Measurements from ENCODE around the gene FZD10.

Gene FZD10

DNA sequence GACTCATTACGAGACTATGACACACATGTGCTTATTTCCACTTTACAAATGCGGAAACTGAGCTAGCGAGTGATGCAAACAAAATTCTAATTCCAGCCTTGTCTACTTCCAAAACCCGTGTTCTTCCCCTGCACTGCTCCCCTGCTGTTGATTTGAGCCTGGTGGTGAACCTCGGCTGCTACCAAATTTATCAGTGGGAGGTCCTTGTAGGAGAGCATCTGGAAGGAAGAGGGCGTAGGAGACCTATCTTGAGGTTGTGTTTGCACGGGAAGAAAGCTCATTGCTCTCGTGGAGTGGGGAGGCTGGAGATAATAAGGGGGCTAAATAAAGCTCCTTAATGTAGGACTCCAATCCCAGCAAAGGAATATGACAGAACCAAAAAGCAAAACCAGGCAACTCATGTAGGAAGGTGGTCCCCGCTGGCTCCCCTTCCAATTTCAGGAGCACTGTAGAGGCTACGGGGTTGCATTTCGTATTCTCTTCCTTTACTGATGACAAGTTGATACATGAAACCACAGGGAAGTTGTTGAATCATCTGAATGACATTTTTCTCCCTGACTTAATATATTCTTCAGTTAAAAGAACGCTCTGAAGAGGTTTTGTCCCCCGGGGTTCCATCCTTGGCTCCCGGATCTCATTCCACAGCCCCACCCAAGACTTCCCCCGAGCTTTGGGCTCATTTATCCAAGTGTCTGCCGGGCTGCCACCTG lies 52.6 kb downstream of the FZD10 start:
- no peak for FAIRE-seq
